NCI-H524 treated with DMSO at 0.1 percent for 48 hours (cell line): ENCODE results near the gene ANKFY1.
"Not testable (repeated sequence)": the region's sequence is repeated elsewhere in the genome, so short reads cannot be mapped to it uniquely, and the experiment has no call there.

Experiments used
- DNase-seq: peaks from one replicate; lab custom pipeline; 2025; lab: John Stamatoyannopoulos, UW

ANKFY1 gene

GRCh38 chr17:4219241-4219640 lies 44.5 kb downstream of the ANKFY1 start:
- DNase-seq, result no peak

- no peak for DNase-seq
Observed at GRCh38 chr17:4215882-4216570, 47.8 kb downstream of the ANKFY1 start.

GRCh38 chr17:4214157-4214556 lies 49.6 kb downstream of the ANKFY1 start:
- DNase-seq, result no peak

- DNase-seq, result no peak
Observed at GRCh38 chr17:4209611-4210010, 54.2 kb downstream of the ANKFY1 start.

- no peak for DNase-seq
Observed at GRCh38 chr17:4208238-4208637, 55.5 kb downstream of the ANKFY1 start.

GRCh38 chr17:4206962-4207361 lies 56.8 kb downstream of the ANKFY1 start:
- no peak for DNase-seq

- DNase-seq, result no peak
Observed at GRCh38 chr17:4205917-4206316, 57.9 kb downstream of the ANKFY1 start.

- no peak for DNase-seq
Observed at GRCh38 chr17:4204710-4205173, 59.0 kb downstream of the ANKFY1 start.

- no peak for DNase-seq
Observed at GRCh38 chr17:4204190-4204589, 59.6 kb downstream of the ANKFY1 start.

- no peak for DNase-seq
Observed at GRCh38 chr17:4201226-4201625, 62.6 kb downstream of the ANKFY1 start.

GRCh38 chr17:4199818-4200402 lies 63.9 kb downstream of the ANKFY1 start:
- DNase-seq, result no peak

- DNase-seq, result no peak
Observed at GRCh38 chr17:4198995-4199394, 64.8 kb downstream of the ANKFY1 start.

- no peak for DNase-seq
Observed at GRCh38 chr17:4195306-4195705, 68.5 kb downstream of the ANKFY1 start.

- DNase-seq, result no peak
Observed at GRCh38 chr17:4194796-4195195, 69.0 kb downstream of the ANKFY1 start.

GRCh38 chr17:4190791-4191190 lies 73.0 kb downstream of the ANKFY1 start:
- not testable (repeated sequence) for DNase-seq

- no peak for DNase-seq
Observed at GRCh38 chr17:4189280-4189679, 74.5 kb downstream of the ANKFY1 start.

GRCh38 chr17:4188076-4188475 lies 75.7 kb downstream of the ANKFY1 start:
- DNase-seq, result no peak

- no peak for DNase-seq
Observed at GRCh38 chr17:4187076-4187475, 76.7 kb downstream of the ANKFY1 start.

- no peak for DNase-seq
Observed at GRCh38 chr17:4186357-4186881, 77.4 kb downstream of the ANKFY1 start.

GRCh38 chr17:4185656-4186055 lies 78.1 kb downstream of the ANKFY1 start:
- DNase-seq, result no peak

GRCh38 chr17:4184811-4185210 lies 79.0 kb downstream of the ANKFY1 start:
- no peak for DNase-seq

- no peak for DNase-seq
Observed at GRCh38 chr17:4182043-4182442, 81.7 kb downstream of the ANKFY1 start.

- DNase-seq, result no peak
Observed at GRCh38 chr17:4180791-4181190, 83.0 kb downstream of the ANKFY1 start.

- no peak for DNase-seq
Observed at GRCh38 chr17:4179071-4179470, 84.7 kb downstream of the ANKFY1 start.
